Activated CD8-positive, alpha-beta memory T cell treated with anti-CD3 and anti-CD28 coated beads for 48 hours (primary cell): Measurements from ENCODE around the gene ROCK2.
"Not testable (repeated sequence)": the region's sequence is repeated elsewhere in the genome, so short reads cannot be mapped to it uniquely, and the experiment has no call there.

ENCODE experiments used
- DNase-seq, 3 experiments: peaks; one replicate each; pipeline ENCODE4 v3.0.0-alpha.2; 2020; ENCODE audit warnings: low read depth in 2 of 3, low spot score in 2 of 3

ROCK2 gene

DNA sequence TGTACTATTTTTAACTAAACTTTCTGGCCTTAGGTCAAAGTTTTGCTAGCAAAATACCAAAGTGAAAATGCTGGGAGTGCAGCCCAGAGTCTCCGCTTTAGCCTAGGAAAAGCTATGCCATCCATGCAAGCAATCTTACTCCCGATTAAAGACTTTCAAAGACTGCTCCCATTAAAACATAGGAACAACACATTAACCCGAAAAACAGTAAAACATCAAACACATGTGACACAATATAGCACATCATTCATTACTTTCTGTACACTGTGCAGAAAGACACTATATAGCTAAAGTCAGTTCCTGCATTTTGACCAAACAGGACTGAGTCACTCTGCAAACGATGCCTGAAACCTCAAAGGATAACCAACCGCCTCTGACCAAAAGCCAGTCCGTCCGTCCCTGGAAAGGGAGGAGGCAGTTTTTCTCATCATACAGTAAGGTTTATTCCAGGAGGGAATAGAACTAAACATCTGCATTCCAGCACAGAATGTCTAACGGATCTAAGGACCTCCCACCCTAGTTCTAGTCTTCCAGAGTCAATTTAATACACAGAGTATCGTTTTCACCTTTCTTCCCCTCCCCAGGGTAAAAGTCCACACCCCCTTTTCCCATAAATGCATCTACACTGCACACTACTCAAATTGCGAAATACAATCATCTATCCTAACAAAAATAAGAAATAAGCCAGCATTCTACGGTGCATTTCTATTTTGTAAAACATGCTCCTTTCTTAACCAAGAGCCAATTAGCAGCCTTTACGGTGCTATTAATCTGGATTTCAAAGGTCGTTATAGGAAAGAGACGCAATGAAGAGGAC, 1.7 kb downstream of the ROCK2 start:
- DNase-seq = no peak

DNA sequence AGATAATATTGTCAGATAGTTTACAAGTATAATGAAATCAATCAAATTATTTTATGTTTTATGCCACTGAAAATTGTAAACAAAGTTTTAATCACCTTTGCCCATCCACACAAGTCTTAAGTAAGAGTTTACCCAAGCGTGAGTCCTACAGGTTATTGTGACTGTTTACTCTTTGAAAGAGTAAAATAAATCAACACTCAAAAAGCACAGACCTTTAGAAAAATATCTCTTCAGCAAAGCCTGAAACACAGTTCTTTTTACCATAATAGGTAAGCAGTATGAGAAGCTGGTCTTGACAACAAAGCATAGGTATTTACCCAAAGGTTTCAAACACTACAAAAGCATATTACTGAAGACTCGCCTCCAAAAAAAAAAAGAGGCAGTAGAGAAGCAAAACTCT, 3.7 kb downstream of the ROCK2 start:
- no peak for DNase-seq

DNA sequence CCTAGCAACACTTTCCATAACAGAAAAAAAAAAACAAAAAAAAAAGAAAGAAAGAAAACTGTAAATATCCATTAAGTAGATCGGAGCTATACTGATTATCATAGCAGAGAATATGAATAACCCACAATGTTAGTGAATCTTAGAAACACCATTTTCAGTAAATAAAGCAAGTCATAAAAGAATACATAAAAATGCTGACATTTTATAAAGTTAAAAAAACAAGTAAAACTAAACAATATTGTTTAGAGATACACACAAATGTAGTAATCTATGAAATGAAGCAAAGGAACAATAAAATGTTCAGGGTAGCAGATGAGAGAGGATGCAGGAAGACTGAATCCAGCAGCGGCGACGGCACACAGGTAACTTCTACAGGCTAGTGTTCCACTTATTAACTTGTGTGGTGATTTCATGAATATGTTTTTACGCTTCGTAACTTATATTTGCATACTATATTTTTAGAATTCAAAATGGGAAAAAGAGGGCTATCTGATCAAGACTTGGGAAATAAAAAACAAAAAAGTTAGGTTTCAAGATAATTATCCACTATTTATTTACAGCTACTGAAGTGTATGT, 4.8 kb downstream of the ROCK2 start:
- no peak for DNase-seq

DNA sequence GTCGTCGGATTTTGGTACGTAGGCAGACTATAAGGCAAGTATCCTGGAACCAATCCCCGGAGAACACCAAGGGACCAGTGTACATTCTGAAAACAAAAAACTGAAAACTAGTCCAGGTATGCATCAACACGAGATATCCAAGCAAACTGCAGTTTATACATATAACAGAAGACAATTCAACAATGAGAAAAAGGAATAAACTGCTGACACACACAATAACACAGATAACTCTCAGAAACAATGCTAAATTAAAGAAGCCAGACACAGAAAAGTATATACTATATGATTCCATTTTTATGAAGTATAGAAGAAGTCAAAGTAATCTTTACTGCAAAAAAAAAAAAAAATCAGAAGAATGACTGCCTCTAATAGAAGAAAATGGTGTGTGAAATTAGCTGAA, 5.9 kb downstream of the ROCK2 start:
- no peak for DNase-seq

DNA sequence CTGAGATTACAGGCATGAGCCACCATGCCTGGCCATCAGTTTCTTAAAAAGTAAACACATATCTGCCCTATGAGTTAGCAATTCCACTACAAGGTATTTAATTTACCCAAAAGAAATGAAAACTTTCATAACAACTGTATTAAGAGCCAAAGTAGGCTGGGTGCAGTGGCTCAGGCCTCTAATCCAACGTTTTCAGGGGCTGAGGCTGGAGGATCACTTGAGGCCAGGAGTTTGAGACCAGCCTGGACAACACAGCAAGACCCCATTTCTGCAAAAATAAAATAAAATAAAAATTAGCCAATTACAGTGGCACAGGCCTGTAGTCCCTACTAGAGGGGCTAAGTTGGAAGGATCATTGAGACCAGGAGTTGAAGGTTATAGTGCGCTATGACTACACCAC, 6.5 kb downstream of the ROCK2 start:
- DNase-seq = no peak

DNA sequence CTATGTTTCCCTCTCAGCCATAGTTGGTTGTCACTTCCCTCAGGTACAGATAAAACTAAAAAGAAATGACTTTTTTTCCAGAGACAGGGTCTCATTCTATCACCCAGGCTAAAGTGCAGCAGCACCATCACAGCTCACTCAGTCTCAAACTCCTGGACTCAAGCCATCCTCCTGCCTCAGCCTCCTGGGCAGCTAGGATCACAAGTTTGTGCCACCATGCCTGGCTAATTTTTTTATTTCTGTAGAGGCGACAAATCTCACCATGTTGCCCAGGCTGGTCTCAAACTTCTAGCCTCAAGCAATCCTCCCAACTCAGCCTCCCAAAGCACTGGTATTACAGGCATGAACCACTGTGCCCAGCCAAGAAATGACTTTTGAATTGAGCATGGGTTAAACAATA, 8.2 kb downstream of the ROCK2 start:
- no peak for DNase-seq

DNA sequence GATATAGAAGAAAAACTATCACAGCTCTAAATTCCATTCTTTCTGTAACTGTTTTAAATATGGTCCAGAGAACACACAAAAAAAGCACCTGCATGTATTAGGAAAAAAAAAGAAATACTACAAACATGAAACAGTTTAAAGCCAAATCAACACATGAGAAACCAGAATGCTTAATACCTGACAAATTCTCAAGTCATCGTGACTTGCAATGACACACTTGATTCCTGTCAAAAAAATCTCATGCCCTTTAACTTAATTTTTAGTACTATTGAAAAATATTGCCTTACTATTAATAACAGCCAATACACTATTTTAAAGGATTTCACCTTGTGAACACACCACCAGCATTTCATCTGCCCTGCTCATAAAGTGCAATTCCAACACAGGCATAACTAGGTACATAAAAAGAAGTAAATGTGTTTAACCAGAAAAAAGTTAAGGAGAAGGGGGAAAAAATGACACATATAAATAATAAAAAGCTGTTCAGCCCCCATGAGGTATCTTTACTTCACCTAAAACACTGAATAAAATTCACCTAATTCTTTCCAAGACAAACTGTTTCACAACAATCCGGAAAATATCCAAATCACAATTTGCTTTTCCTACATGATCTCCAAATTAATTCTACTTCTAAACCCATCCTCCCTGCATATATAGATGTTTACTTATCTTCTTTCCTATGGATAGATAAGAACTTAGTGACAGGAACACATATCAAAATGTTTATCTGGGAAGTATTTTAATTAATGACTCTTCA, 10.8 kb downstream of the ROCK2 start:
- DNase-seq = no peak

DNA sequence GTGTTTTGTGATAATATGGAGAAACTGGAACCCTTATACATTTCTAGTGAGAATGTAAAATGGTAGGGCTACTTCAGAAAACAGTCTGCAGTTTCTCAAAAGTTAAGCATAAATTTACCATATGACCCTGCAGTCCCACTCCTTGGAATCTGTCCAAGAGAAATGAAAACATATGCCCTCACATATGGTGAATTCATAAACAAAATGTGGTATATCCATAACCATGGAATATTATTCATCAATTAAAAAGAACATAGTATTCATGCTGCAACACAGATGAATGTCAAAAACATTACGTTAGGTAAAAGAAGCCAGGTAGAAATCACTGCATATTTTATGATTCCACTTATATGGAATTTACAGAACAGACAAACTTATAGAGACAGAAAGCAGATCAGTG, 11.8 kb downstream of the ROCK2 start:
- no peak for DNase-seq

DNA sequence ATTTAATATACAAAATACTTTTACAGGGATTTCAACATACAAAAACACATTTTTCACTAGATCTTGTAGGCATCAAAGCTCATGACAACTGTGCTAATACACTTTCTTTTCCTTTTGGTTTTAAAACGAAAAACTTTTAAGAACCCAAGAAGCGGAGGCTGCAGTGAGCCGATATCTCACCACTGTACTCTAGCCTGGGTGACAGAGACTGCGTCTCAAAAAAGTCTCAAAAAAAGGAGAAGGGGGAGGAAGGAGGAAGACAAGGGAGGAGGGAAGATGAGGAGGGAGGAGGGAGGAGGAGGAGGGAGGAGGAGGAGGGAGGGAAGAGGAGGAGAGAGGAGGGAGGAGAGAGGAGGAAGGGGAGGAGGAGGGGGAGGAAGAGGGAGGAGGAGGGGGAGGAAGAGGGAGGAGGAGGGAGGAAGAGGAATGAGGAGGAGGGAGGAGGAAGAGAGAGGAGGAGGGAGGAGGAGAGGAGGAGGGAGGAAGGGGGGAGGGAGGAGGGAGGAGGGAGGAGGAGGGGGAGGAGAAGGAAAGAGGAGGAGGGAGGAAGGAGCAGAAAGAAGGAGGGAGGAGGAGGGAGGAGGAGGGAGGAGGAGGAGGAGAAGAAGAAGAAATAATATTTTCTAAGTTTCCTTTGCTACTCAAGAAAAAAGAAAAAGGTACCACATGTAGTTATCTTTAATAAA, 13.8 kb downstream of the ROCK2 start:
- DNase-seq = no peak

DNA sequence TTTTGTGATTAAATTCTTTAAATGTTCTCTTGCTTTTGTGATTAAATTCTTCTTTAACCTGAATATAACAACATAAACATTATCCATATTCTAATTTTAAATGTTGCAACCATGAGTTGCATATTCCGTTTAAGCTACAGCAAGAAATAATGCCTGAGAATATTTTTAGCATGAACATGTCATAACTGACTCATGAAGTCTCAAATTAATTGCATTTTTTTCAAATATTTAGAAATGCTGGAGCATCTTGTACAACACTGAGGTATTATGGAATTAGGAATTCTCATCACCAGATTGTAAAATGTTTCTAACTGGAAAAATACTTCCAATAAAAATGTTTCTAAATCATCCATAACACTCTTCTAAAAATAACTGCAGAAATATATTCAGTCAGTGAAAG, 14.7 kb downstream of the ROCK2 start:
- no peak for DNase-seq

DNA sequence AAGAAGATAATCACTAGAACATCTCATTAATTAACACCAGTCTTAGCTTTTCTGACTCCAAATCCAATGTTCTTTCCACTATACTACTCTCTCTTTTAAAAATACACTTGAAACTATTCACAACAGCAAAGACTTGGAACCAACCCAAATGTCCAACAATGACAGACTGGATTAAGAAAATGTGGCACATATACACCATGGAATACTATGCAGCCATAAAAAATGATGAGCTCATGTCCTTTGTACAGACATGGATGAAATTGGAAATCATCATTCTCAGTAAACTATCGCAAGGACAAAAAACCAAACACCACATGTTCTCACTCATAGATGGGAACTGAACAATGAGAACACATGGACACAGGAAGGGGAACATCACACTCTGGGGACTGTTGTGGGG, 15.9 kb downstream of the ROCK2 start:
- DNase-seq = not testable (repeated sequence)

DNA sequence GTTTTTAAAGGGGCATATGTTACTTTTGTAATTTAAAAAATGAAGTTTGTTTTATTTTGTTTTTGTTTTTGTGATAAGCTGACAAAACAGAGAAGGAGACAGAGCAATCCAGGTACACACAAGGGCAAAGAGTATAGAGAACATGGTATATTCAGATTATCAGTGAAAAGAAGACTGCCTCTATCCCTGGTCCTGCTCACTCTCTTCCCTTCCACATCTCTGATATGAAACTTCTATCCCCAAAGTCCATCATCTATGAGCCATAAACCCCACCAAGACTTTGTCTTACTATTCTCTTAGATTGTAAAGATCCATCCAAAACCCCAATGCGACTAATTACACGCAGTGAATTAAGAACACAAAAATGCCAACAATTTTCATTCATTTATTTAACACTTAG, 16.6 kb downstream of the ROCK2 start:
- no peak for DNase-seq

DNA sequence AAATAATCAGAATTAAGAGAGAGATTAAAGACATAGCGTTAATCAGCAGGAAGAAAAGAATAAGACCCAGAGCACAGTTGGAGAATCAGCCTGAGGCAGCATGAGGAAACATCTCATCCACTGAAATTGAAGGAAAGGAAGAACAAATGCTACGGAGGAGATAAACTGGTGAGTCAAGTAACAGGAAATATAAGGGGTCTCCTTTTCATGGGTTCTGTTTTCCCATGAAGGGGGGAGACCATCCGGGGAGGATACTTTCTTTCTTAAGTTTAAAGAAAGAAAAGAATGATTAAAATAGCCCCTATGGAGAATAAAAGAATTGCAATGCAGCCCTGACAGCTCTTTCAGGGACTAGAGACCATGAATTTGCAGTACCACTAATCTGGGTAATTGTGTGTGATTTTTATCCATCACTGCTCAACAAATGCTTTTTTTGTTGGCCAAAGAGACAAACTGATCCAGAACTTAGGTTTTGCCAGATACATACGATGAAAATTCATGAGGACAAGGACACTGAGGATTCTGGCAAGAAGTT, 17.7 kb downstream of the ROCK2 start:
- DNase-seq = no peak

DNA sequence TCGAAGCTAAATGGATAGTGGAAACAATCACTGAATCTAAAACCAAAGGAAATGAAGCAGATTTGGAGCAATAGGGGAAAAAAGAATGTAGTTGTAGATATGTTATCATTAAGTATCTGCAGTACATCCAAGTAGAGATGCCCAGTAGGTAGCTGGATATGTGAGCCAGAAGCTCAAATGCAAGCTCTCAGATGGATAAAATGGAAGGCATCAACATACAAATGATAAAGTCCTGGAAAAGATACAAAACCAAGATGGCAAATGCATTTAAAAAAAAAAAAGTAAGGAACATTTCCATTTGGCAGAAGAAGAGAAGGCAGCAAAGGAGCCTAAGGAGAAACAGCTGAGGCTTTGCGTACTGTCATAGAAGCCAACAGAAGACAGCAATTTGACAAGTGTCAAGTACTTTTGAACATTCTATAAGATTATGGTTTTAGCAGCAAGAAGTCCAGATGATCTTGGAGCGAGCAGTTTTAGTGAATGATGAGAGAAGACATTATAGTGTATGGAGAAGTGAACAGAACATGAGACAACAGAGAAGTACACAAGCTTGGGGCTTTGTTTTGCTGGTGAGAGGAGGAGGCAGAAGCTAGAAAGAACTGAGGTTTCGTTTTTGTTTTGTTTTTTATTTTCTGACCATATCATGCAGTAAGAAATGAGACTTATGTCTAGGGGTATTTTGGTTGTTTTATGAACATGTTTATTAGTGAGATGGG, 18.3 kb downstream of the ROCK2 start:
- DNase-seq = no peak

DNA sequence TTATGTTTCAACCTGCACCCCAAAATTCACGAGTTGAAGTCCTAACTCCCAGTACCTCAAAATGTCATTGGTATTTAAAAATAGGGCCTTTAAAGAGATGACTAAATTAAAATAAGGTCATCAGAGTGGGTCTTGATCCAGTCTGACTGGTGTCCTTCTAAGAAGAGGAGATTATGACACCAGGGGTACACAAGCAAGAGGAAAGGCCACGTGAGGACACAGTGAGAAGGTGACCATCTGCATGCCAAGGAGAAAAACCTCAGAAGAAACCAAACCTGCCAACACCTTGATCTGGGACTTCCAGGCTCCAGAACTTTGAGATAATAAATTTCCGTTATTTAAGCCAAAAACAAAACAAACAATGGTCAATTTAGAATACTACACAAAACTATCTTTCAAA, 22.6 kb downstream of the ROCK2 start:
- no peak for DNase-seq

DNA sequence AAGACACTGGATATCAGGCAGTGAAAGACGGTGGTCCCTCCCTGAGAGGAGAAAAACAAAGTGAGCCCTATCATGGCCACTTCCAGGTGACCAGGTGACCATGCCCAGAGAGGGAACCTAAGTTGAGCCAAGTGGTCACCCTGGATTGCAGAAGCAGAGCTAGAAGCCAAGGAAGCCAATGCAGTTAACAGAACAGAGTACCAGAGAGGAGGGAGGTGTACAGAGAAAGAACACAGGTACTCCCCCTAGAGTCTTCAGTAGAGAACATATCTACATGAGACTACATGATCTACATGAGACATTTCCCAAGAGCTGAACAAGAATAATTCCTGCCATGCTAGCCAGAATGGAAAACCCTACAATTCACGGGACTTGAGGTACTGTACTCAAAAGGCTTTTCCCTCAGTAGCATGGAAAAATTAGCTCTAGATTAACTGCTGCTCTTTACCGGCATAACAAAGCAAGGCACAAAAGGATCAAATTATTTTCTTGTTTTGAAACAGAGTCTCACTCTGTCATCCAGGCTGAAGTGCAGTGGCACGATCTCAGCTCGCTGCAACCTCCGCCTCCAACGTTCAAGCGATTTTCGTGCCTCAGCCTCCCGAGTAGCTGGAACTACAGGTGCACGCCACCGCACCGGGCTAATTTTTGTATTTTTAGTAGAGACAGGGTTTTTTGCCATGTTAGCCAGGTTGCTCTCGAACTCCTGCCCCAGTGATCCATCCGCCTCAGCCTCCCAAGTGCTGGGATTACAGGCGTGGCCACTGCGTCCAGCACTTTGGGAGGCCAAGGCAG, 23.5 kb downstream of the ROCK2 start:
- DNase-seq = no peak

DNA sequence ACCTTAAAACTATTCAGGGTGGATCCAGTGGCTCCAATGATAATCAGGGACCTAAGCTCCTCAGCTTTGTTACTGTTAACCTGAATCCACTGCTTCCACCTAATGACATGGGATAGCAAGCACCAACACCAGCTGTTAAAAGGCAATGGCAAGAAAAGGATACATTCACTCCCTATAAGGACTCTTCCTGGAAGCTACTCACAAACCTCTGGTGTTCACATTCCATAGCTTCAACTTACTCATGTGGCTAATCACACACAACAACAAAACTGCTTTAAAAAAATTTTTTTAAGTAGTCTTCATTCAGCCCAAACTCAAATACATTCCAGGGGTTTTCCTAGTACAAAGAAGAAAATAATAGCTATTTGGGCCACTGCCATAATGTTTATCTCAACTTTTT, 24.5 kb downstream of the ROCK2 start:
- DNase-seq = no peak

DNA sequence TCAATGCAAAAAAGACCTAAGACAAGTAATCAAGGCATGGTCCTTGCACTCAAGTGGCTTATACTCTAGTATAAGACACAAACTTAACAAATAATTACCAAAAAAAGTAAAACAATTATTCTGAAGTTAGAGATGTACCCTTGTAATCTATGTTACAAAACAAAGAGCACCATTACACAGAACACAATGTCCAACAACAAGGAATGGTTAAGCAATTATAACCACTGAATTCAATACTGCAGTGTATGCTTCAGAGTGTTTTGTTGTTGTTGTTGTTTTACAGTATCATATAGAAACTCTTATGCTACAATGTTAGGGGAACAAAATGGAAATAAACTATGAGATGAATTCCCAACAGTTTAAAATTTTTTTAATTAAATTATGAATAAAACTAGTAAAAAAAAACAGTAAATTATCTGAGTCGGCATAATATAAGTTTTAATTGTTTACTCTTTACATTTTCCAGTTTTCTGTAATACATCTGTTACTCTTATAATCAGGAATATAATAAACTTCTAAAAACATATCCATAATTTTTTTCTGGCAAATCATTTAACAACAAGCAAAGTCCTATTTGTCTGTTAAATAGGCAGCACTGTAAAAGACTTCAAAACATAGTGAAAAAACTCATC, 29.2 kb downstream of the ROCK2 start:
- no peak for DNase-seq

DNA sequence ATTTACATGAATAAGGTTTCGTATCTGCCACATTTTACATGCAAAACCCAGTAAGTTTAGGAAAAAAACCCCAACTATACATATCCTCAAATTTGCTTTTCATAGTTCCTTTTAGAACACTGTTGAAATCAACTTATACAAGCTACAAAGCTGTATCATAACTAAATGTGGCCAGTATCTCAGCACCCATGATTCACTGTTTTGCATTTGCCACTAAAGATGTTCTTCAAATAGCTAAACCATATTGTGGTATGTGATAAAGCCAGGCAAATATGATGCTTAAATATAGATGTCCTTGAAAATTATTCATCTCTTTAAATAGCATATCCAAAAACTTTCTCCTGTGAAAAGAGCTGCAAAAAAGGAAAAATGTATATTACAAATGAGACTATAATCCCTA, 29.9 kb downstream of the ROCK2 start:
- no peak for DNase-seq
